Neural cell (in vitro differentiated cells): ENCODE results near the gene RANBP10. TPM values are rescaled to one million over a fixed set of nuclear protein-coding genes. Genes with fewer than 3 reads are reported as not detected.

Experiments
- H2AFZ ChIP-seq: fragments of 200-600, 300-800 bp; sonication (generic), shearing (Covaris generic); 2 replicates; pipeline ENCODE4 v1.6.0; 2014; ENCODE audit warnings: low read depth, mild to moderate bottlenecking, antibody characterized with exemption, low read length, moderate library complexity
- H3F3A ChIP-seq: fragments of 200-600 bp; shearing (Covaris generic); 2 replicates; pipeline ENCODE4 v1.6.1; 2016; ENCODE audit warnings: mild to moderate bottlenecking, moderate library complexity, mixed read lengths, antibody characterized with exemption, low read length; ENCODE audit not compliant: insufficient read depth, poor library complexity, severe bottlenecking
- H3K27ac ChIP-seq: fragments of 200-600, 300-800 bp; sonication (generic), shearing (Covaris generic); 2 replicates; pipeline ENCODE4 v1.5.1; 2014; ENCODE audit warnings: mild to moderate bottlenecking, low read length, moderate library complexity
- H3K27me3 ChIP-seq: fragments of 300-800, 200-600 bp; sonication (generic), shearing (Covaris generic); 2 replicates; pipeline ENCODE4 v1.6.0; 2014; ENCODE audit warnings: mild to moderate bottlenecking, low read depth, low read length, moderate library complexity; ENCODE audit not compliant: insufficient read depth
- H3K36me3 ChIP-seq: fragments of 300-800, 200-600 bp; sonication (generic), shearing (Covaris generic); 2 replicates; pipeline ENCODE4 v1.5.1; 2014; ENCODE audit warnings: mild to moderate bottlenecking, antibody characterized with exemption, low read length, moderate library complexity; ENCODE audit not compliant: insufficient read depth
- H3K4me2 ChIP-seq: fragments of 300-800, 200-600 bp; sonication (generic), shearing (Covaris generic); 2 replicates; pipeline ENCODE4 v1.6.0; 2014; ENCODE audit warnings: mild to moderate bottlenecking, low read length
- H3K4me3 ChIP-seq: fragments of 300-800, 200-600 bp; sonication (generic), shearing (Covaris generic); 2 replicates; pipeline ENCODE4 v1.5.1; 2014; ENCODE audit warnings: mild to moderate bottlenecking, low read length, moderate library complexity
- H3K79me2 ChIP-seq: fragments of 200-600 bp; shearing (Covaris generic); replicated peaks from 2 replicates; pipeline ENCODE4 v1.6.0; 2014; ENCODE audit warnings: mild to moderate bottlenecking, low read length, moderate library complexity; ENCODE audit not compliant: insufficient read depth
- H3K9ac ChIP-seq: fragments of 300-800, 200-600 bp; sonication (generic), shearing (Covaris generic); 2 replicates; pipeline ENCODE4 v1.6.1; 2016; ENCODE audit warnings: mild to moderate bottlenecking, low read length, mixed read lengths
- H3K9me2 ChIP-seq: fragments of 200-600 bp; shearing (Covaris generic); 2 replicates; pipeline ENCODE4 v1.6.1; 2016; ENCODE audit warnings: mild to moderate bottlenecking, low read length, mixed read lengths; ENCODE audit not compliant: insufficient read depth
- H3K9me3 ChIP-seq: fragments of 200-600, 300-800 bp; sonication (generic), shearing (Covaris generic); 2 replicates; pipeline ENCODE4 v1.6.1; 2016; ENCODE audit warnings: mild to moderate bottlenecking, mixed run types, low read length, moderate library complexity, mixed read lengths
- H4K20me1 ChIP-seq: fragments of 200-600 bp; shearing (Covaris generic); 2 replicates; pipeline ENCODE4 v1.6.1; 2016; ENCODE audit warnings: mild to moderate bottlenecking, mixed run types; ENCODE audit not compliant: insufficient read depth
- EP300 ChIP-seq: fragments of 450-650 bp; conservative IDR thresholded peaks from 2 replicates; pipeline ENCODE4 v1.6.1; 2014; ENCODE audit warnings: antibody characterized with exemption, mild to moderate bottlenecking, moderate library complexity; ENCODE audit not compliant: poor library complexity, severe bottlenecking
- EZH2 ChIP-seq: fragments of 200-600, 300-800 bp; shearing (Covaris generic), sonication (generic); IDR thresholded peaks from 2 replicates; pipeline ENCODE4 v1.6.1; 2014; ENCODE audit warnings: antibody characterized with exemption, low read length, borderline replicate concordance, mild to moderate bottlenecking; ENCODE audit not compliant: insufficient read depth, poor library complexity, severe bottlenecking
- MXI1 ChIP-seq: fragments of 450-650 bp; conservative IDR thresholded peaks from 2 replicates; pipeline ENCODE4 v1.6.1; 2014; ENCODE audit warnings: antibody characterized with exemption, mild to moderate bottlenecking; ENCODE audit not compliant: poor library complexity, severe bottlenecking
- POLR2AphosphoS5 ChIP-seq: IDR thresholded peaks from 2 replicates; pipeline ENCODE4 v1.6.1; 2012
- RAD21 ChIP-seq: fragments of 450-650 bp; conservative IDR thresholded peaks from 2 replicates; pipeline ENCODE4 v1.6.1; 2014; ENCODE audit warnings: antibody characterized with exemption, mild to moderate bottlenecking, moderate library complexity
- SMC3 ChIP-seq: fragments of 450-650 bp; conservative IDR thresholded peaks from 2 replicates; pipeline ENCODE4 v1.6.1; 2014; ENCODE audit warnings: antibody characterized with exemption, mild to moderate bottlenecking, moderate library complexity; ENCODE audit not compliant: poor library complexity
- TAF1 ChIP-seq: IDR thresholded peaks from 2 replicates; pipeline ENCODE4 v1.6.1; 2012; ENCODE audit warnings: low read depth
- polyA plus RNA-seq: library from polyadenylated mRNA; depleted of rRNA; stranded (reverse); fragments of >200 nt; gene quantifications from 2 replicates; pipeline ENCODE4 v1.2.3, GENCODE V29; 2014
- TF ChIP-seq, protein P1 (sequence below): IDR thresholded peaks from 2 replicates; pipeline ENCODE4 v1.6.1; 2012; ENCODE audit warnings: borderline replicate concordance
- TF ChIP-seq, protein P2 (sequence below): fragments of 450-650 bp; IDR thresholded peaks from 2 replicates; pipeline ENCODE4 v1.5.1; 2014; ENCODE audit warnings: antibody characterized with exemption, mild to moderate bottlenecking, moderate library complexity; ENCODE audit not compliant: poor library complexity, severe bottlenecking

Gene RANBP10
- polyA plus RNA-seq, 1 donor from 2014 or later, result 10.9 TPM

DNA sequence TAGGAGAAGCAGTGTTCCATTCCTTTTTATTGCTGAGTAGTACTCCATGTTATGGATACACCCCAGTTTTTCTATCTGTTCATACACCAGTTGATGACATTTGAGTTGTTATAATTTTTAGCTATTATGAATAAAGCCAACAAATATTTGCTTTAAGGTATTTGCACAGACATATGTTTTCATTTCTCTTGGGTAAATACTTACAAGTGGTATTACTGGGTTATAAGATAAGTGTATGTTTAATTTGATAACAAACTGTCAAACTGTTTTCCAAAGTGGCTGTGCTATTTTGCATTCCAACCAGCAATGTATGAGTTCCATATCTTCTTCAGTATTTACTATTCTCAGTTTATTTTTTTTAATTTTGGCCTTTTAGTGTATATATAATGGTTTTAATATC lies 59.5 kb downstream of the RANBP10 start:
- Histone ChIP-seq H3F3A (no peaks in the 10 kb centered on the region), H3K9me3 (no peaks in the 10 kb centered on the region), H3K27ac (no peak overlapping the region), H3K36me3 (no peaks in the 10 kb centered on the region), H3K27me3 (no peaks in the 10 kb centered on the region), H3K9me2 (no peaks in the 10 kb centered on the region), H3K79me2 (no peaks in the 10 kb centered on the region), H3K4me3 (no peak overlapping the region), H2AFZ (no peak overlapping the region), H3K4me2 (no peak overlapping the region), H4K20me1 (no peaks in the 10 kb centered on the region), H3K9ac (no peak overlapping the region)
- no peak for TF ChIP-seq TAF1
- TF ChIP-seq EP300, result no peak
- TF ChIP-seq RAD21, result no peak
- TF ChIP-seq, protein P1, sequence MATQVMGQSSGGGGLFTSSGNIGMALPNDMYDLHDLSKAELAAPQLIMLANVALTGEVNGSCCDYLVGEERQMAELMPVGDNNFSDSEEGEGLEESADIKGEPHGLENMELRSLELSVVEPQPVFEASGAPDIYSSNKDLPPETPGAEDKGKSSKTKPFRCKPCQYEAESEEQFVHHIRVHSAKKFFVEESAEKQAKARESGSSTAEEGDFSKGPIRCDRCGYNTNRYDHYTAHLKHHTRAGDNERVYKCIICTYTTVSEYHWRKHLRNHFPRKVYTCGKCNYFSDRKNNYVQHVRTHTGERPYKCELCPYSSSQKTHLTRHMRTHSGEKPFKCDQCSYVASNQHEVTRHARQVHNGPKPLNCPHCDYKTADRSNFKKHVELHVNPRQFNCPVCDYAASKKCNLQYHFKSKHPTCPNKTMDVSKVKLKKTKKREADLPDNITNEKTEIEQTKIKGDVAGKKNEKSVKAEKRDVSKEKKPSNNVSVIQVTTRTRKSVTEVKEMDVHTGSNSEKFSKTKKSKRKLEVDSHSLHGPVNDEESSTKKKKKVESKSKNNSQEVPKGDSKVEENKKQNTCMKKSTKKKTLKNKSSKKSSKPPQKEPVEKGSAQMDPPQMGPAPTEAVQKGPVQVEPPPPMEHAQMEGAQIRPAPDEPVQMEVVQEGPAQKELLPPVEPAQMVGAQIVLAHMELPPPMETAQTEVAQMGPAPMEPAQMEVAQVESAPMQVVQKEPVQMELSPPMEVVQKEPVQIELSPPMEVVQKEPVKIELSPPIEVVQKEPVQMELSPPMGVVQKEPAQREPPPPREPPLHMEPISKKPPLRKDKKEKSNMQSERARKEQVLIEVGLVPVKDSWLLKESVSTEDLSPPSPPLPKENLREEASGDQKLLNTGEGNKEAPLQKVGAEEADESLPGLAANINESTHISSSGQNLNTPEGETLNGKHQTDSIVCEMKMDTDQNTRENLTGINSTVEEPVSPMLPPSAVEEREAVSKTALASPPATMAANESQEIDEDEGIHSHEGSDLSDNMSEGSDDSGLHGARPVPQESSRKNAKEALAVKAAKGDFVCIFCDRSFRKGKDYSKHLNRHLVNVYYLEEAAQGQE, result no peak
- TF ChIP-seq MXI1, result no peak
- TF ChIP-seq POLR2AphosphoS5, result no peak
- TF ChIP-seq, protein P2, sequence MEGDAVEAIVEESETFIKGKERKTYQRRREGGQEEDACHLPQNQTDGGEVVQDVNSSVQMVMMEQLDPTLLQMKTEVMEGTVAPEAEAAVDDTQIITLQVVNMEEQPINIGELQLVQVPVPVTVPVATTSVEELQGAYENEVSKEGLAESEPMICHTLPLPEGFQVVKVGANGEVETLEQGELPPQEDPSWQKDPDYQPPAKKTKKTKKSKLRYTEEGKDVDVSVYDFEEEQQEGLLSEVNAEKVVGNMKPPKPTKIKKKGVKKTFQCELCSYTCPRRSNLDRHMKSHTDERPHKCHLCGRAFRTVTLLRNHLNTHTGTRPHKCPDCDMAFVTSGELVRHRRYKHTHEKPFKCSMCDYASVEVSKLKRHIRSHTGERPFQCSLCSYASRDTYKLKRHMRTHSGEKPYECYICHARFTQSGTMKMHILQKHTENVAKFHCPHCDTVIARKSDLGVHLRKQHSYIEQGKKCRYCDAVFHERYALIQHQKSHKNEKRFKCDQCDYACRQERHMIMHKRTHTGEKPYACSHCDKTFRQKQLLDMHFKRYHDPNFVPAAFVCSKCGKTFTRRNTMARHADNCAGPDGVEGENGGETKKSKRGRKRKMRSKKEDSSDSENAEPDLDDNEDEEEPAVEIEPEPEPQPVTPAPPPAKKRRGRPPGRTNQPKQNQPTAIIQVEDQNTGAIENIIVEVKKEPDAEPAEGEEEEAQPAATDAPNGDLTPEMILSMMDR, result no peak
- no peak for TF ChIP-seq EZH2
- TF ChIP-seq SMC3, result no peak

DNA sequence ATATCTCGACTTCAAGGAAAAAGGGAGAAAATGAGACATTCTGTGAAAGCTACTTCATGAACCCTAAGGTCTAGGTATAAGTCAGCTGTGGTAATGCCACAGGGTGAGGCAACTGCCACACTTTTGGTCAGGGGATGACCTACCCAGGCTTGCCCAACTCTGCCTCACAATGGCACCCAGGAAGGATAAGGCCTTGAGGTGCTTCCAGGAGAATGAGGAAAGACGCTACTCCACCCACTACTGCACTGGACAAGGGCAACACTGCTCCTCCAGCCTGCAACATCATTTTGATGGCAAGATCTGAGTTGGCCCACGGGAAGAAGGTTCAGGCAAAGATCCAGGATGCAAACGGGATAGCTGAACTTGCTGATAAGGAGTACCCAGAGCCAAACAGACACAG lies 65.2 kb downstream of the RANBP10 start:
- Histone ChIP-seq H3K9ac (no peak overlapping the region), H2AFZ (no peak overlapping the region), H3K36me3 (no peaks in the 10 kb centered on the region), H3K27ac (no peak overlapping the region), H3K79me2 (no peaks in the 10 kb centered on the region), H3K4me3 (no peak overlapping the region), H3K9me3 (no peaks in the 10 kb centered on the region), H3K27me3 (no peaks in the 10 kb centered on the region), H3K4me2 (no peak overlapping the region), H3F3A (no peaks in the 10 kb centered on the region), H4K20me1 (no peaks in the 10 kb centered on the region), H3K9me2 (no peaks in the 10 kb centered on the region)
- no peak for TF ChIP-seq TAF1
- TF ChIP-seq EP300, result no peak
- TF ChIP-seq EZH2, result no peak
- TF ChIP-seq POLR2AphosphoS5, result no peak
- no peak for TF ChIP-seq RAD21
- no peak for TF ChIP-seq MXI1
- TF ChIP-seq, protein P2, result no peak
- no peak for TF ChIP-seq SMC3
- TF ChIP-seq, protein P1, result no peak
